Measurements from ENCODE around the gene PCDHGA7.

PCDHGA7 gene

DNA sequence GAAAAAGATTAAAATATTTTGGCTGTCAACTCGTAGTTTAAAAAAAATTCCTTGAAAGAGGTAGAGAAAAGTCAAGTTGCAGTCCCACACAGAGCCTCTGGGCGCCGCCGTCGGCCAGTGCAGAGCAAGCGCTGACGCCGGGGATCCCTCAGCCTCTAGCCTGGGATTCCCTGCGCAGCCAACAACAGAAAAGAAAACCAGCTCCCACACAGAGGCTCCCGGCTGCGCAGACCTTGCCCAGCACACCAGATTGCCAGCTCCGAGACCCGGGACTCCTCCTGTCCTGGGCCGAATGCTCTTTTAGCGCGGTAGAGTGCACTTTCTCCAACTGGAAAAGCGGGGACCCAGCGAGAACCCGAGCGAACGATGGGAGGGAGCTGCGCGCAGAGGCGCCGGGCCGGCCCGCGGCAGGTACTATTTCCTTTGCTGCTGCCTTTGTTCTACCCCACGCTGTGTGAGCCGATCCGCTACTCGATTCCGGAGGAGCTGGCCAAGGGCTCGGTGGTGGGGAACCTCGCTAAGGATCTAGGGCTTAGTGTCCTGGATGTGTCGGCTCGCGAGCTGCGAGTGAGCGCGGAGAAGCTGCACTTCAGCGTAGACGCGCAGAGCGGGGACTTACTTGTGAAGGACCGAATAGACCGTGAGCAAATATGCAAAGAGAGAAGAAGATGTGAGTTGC lies 35.1 kb downstream of the PCDHGA7 start, which contains the start of gene PCDHGB7:
Gene PCDHGB7, plus strand, starts transcription at position 184 of the 679 bp plus-strand sequence. Its CDS starts 183 bp downstream, at position 367.
- TF ChIP-seq, protein P1, sequence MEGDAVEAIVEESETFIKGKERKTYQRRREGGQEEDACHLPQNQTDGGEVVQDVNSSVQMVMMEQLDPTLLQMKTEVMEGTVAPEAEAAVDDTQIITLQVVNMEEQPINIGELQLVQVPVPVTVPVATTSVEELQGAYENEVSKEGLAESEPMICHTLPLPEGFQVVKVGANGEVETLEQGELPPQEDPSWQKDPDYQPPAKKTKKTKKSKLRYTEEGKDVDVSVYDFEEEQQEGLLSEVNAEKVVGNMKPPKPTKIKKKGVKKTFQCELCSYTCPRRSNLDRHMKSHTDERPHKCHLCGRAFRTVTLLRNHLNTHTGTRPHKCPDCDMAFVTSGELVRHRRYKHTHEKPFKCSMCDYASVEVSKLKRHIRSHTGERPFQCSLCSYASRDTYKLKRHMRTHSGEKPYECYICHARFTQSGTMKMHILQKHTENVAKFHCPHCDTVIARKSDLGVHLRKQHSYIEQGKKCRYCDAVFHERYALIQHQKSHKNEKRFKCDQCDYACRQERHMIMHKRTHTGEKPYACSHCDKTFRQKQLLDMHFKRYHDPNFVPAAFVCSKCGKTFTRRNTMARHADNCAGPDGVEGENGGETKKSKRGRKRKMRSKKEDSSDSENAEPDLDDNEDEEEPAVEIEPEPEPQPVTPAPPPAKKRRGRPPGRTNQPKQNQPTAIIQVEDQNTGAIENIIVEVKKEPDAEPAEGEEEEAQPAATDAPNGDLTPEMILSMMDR (IDR thresholded peaks at IDR 0.05): peak; percentile 45

DNA sequence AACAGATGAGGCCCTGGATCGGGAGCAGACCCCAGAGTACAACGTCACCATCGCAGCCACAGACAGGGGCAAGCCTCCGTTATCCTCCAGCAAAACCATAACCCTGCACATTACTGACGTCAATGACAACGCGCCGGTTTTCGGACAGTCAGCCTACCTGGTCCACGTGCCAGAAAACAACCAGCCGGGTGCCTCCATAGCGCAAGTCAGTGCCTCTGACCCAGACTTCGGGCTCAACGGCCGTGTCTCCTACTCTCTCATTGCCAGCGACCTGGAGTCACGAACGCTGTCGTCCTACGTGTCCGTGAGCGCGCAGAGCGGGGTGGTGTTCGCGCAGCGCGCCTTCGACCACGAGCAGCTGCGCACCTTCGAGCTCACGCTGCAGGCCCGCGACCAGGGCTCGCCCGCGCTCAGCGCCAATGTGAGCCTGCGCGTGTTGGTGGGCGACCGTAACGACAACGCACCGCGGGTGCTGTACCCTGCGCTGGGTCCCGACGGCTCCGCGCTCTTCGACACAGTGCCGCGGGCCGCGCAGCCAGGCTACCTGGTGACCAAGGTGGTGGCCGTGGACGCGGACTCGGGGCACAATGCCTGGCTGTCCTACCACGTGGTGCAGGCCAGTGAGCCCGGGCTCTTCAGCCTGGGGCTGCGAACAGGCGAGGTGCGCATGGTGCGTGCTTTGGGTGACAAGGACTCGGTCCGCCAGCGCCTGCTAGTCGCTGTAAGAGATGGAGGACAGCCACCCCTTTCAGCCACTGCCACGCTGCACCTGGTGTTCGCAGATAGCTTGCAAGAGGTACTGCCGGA lies 36.7 kb downstream of the PCDHGA7 start:
- H3K36me3 Mint-ChIP-seq (ENCODE audit: low read depth): peaks cover 97% of the 10 kb centered on the region
- no peak for DNase-seq
- peaks cover 5% of the 10 kb centered on the region for H3K4me1 Mint-ChIP-seq
- H3K9me3 Mint-ChIP-seq: peaks cover 97% of the 10 kb centered on the region
- H3K27me3 Mint-ChIP-seq (ENCODE audit: low read depth, poor library complexity): peaks cover 17% of the 10 kb centered on the region
- TF ChIP-seq, protein P1 (IDR thresholded peaks at IDR 0.05): no peak
- no peak overlapping the region for H3K27ac Mint-ChIP-seq
- peak overlapping the region; percentile 80 for H3K4me3 Mint-ChIP-seq

More for the DNA sequence above, 35.1 kb downstream of the PCDHGA7 start, which contains the start of gene PCDHGB7:
- Mint-ChIP-seq H3K4me3 (peak within 1 kb of the TSS; percentile 80), H3K4me1 (peaks cover 13% of the 10 kb centered on the region), H3K27ac (peak within 1 kb of the TSS; percentile 92), H3K36me3 (ENCODE audit: low read depth) (peaks cover 98% of the 10 kb centered on the region), H3K27me3 (ENCODE audit: low read depth, poor library complexity) (peaks cover 30% of the 10 kb centered on the region), H3K9me3 (peaks cover 99% of the 10 kb centered on the region)
- peak; percentile 46 for DNase-seq

DNA sequence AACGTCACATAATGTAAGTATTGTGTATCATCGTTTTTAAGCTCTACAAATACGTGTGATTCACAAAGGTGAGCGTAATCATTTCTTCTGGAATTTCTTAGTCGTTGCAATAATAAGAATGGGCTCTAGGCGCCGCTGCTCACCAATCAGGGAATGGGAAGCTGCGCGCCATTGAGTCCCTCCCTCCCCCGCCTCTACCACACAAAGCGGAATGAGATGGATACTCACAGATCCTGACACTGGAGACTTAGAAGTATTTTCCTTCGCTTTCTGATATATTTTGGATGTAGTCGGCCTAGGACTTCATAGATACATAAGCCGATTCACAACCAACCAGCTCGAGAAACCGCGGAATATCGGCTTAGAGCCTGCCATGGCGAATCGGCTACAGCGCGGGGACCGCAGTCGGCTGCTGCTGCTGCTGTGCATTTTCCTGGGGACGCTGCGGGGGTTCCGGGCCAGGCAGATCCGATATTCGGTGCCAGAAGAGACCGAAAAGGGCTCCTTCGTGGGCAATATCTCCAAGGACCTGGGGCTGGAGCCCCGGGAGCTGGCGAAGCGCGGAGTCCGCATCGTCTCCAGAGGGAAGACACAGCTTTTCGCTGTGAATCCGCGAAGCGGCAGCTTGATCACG lies 38.4 kb downstream of the PCDHGA7 start, which contains the start of gene PCDHGA11:
Gene PCDHGA11, plus strand, starts transcription at position 197 of the 634 bp plus-strand sequence. Its CDS starts 177 bp downstream, at position 374.
- Mint-ChIP-seq H3K4me3 (peak within 1 kb of the TSS; percentile 32), H3K36me3 (ENCODE audit: low read depth) (peaks cover 98% of the 10 kb centered on the region), H3K27ac (no peak within 1 kb of the TSS), H3K27me3 (ENCODE audit: low read depth, poor library complexity) (peaks cover 14% of the 10 kb centered on the region), H3K9me3 (peaks cover 97% of the 10 kb centered on the region), H3K4me1 (peaks cover 5% of the 10 kb centered on the region)
- no peak for DNase-seq
- TF ChIP-seq, protein P1 (IDR thresholded peaks at IDR 0.05): no peak

DNA sequence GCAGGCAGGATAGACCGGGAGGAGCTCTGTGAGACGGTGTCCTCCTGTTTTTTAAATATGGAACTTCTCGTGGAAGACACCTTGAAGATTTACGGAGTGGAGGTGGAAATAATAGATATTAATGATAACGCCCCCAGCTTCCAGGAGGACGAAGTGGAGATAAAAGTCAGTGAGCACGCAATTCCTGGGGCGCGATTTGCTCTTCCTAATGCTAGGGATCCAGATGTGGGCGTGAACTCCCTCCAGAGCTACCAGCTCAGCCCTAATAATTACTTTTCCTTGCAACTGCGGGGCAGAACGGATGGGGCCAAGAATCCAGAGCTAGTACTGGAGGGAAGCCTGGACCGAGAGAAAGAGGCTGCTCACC lies 38.9 kb downstream of the PCDHGA7 start:
- Mint-ChIP-seq H3K27me3 (ENCODE audit: low read depth, poor library complexity) (peaks cover 14% of the 10 kb centered on the region), H3K27ac (no peak overlapping the region), H3K4me1 (peaks cover 5% of the 10 kb centered on the region), H3K9me3 (peaks cover 97% of the 10 kb centered on the region), H3K36me3 (ENCODE audit: low read depth) (peaks cover 98% of the 10 kb centered on the region), H3K4me3 (no peak overlapping the region)
- TF ChIP-seq, protein P1 (IDR thresholded peaks at IDR 0.05): no peak
- no peak for DNase-seq

DNA sequence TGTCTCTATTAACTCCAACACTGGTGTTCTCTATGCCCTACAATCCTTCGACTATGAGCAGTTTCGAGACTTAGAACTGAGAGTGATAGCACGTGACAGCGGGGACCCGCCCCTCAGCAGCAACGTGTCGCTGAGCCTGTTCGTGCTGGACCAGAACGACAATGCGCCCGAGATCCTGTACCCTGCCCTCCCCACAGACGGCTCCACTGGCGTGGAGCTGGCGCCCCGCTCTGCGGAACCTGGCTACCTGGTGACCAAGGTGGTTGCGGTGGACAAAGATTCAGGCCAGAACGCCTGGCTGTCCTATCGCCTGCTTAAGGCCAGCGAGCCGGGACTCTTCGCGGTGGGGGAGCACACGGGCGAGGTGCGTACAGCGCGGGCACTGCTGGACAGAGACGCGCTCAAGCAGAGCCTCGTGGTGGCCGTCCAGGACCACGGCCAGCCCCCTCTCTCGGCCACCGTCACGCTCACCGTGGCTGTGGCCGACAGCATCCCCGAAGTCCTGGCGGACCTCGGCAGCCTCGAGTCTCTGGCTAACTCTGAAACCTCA lies 40.3 kb downstream of the PCDHGA7 start:
- no peak overlapping the region for H3K4me3 Mint-ChIP-seq
- TF ChIP-seq, protein P1 (IDR thresholded peaks at IDR 0.05): no peak
- peaks cover 99% of the 10 kb centered on the region for H3K36me3 Mint-ChIP-seq (ENCODE audit: low read depth)
- peaks cover 3% of the 10 kb centered on the region for H3K4me1 Mint-ChIP-seq
- no peak for DNase-seq
- H3K9me3 Mint-ChIP-seq: peaks cover 98% of the 10 kb centered on the region
- no peak overlapping the region for H3K27ac Mint-ChIP-seq
- H3K27me3 Mint-ChIP-seq (ENCODE audit: low read depth, poor library complexity): peaks cover 13% of the 10 kb centered on the region

Data from nephron progenitor cell (in vitro differentiated cells).